NT2/D1 (cell line): ENCODE data around the gene FER.

ENCODE experiments used
- SUZ12 ChIP-seq: IDR thresholded peaks from 2 replicates; pipeline ENCODE4 v1.6.1; 2011; ENCODE audit not compliant: insufficient read length, insufficient read depth; ENCODE audit errors: extremely low read depth
- YY1 ChIP-seq: IDR thresholded peaks from 2 replicates; pipeline ENCODE4 v1.6.1; 2011; ENCODE audit not compliant: insufficient read length, insufficient read depth
- ZNF274 ChIP-seq: IDR thresholded peaks from 2 replicates; pipeline ENCODE4 v1.6.1; 2011; ENCODE audit warnings: mild to moderate bottlenecking, low read depth, low read length

GRCh38 chr5:109173036-109173794, 425.5 kb downstream of the FER start:
- no peak for TF ChIP-seq SUZ12
- no peak for TF ChIP-seq ZNF274
- TF ChIP-seq YY1: no peak
